ENCODE data around the gene TMEM255A. TPM values are rescaled to one million over a fixed set of nuclear protein-coding genes. Genes with fewer than 3 reads are reported as not detected.
"Not testable (repeated sequence)": the region's sequence is repeated elsewhere in the genome, so short reads cannot be mapped to it uniquely, and the experiment has no call there.

TMEM255A gene
- total RNA-seq, 1 donor from 2014 or later, result 0.13 TPM

- H3K9me3 Mint-ChIP-seq (ENCODE audit: unreplicated experiment), result no peaks in the 10 kb centered on the region
- H3K4me1 Mint-ChIP-seq (ENCODE audit: unreplicated experiment), result no peaks in the 10 kb centered on the region
- no peak for TF ChIP-seq CTCF (IDR thresholded peaks at IDR 0.05; ENCODE audit: unreplicated experiment)
Measured at GRCh38 chrX:120350450-120351138, 39.3 kb upstream of the TMEM255A start.

GRCh38 chrX:120344566-120344965, 33.3 kb upstream of the TMEM255A start:
- not testable (repeated sequence) for H3K36me3 Mint-ChIP-seq (ENCODE audit: low read depth, unreplicated experiment); DNase-seq (ENCODE audit: low spot score); H3K27ac Mint-ChIP-seq (ENCODE audit: unreplicated experiment); H3K27me3 Mint-ChIP-seq (ENCODE audit: unreplicated experiment); H3K9me3 Mint-ChIP-seq (ENCODE audit: unreplicated experiment); H3K4me3 Mint-ChIP-seq (ENCODE audit: unreplicated experiment); H3K4me1 Mint-ChIP-seq (ENCODE audit: unreplicated experiment)

More at GRCh38 chrX:120350450-120351138, 39.3 kb upstream of the TMEM255A start:
- H3K4me3 Mint-ChIP-seq (ENCODE audit: unreplicated experiment), result no peak overlapping the region
- no peaks in the 10 kb centered on the region for H3K36me3 Mint-ChIP-seq (ENCODE audit: low read depth, unreplicated experiment)
- H3K27me3 Mint-ChIP-seq (ENCODE audit: unreplicated experiment), result no peaks in the 10 kb centered on the region
- no peak overlapping the region for H3K27ac Mint-ChIP-seq (ENCODE audit: unreplicated experiment)
- DNase-seq (ENCODE audit: low spot score), result no peak

GRCh38 chrX:120336899-120337298, 25.6 kb upstream of the TMEM255A start:
- DNase-seq (ENCODE audit: low spot score), result no peak
- TF ChIP-seq CTCF (IDR thresholded peaks at IDR 0.05; ENCODE audit: unreplicated experiment), result no peak
- Mint-ChIP-seq H3K4me3 (ENCODE audit: unreplicated experiment) (no peak overlapping the region), H3K27me3 (ENCODE audit: unreplicated experiment) (no peaks in the 10 kb centered on the region), H3K36me3 (ENCODE audit: low read depth, unreplicated experiment) (no peaks in the 10 kb centered on the region), H3K27ac (ENCODE audit: unreplicated experiment) (no peak overlapping the region), H3K9me3 (ENCODE audit: unreplicated experiment) (no peaks in the 10 kb centered on the region), H3K4me1 (ENCODE audit: unreplicated experiment) (no peaks in the 10 kb centered on the region)

GRCh38 chrX:120335289-120335688, 24.0 kb upstream of the TMEM255A start:
- DNase-seq (ENCODE audit: low spot score), result no peak
- Mint-ChIP-seq H3K4me3 (ENCODE audit: unreplicated experiment) (no peak overlapping the region), H3K27me3 (ENCODE audit: unreplicated experiment) (no peaks in the 10 kb centered on the region), H3K36me3 (ENCODE audit: low read depth, unreplicated experiment) (no peaks in the 10 kb centered on the region), H3K27ac (ENCODE audit: unreplicated experiment) (no peak overlapping the region), H3K4me1 (ENCODE audit: unreplicated experiment) (no peaks in the 10 kb centered on the region), H3K9me3 (ENCODE audit: unreplicated experiment) (no peaks in the 10 kb centered on the region)
- no peak for TF ChIP-seq CTCF (IDR thresholded peaks at IDR 0.05; ENCODE audit: unreplicated experiment)

GRCh38 chrX:120334603-120335002, 23.3 kb upstream of the TMEM255A start:
- DNase-seq (ENCODE audit: low spot score), result no peak
- Mint-ChIP-seq H3K27me3 (ENCODE audit: unreplicated experiment) (no peaks in the 10 kb centered on the region), H3K9me3 (ENCODE audit: unreplicated experiment) (no peaks in the 10 kb centered on the region), H3K27ac (ENCODE audit: unreplicated experiment) (no peak overlapping the region), H3K4me3 (ENCODE audit: unreplicated experiment) (no peak overlapping the region), H3K4me1 (ENCODE audit: unreplicated experiment) (no peaks in the 10 kb centered on the region), H3K36me3 (ENCODE audit: low read depth, unreplicated experiment) (no peaks in the 10 kb centered on the region)
- no peak for TF ChIP-seq CTCF (IDR thresholded peaks at IDR 0.05; ENCODE audit: unreplicated experiment)
